Stimulated activated CD8-positive, alpha-beta memory T cell treated with anti-CD3 and anti-CD28 coated beads, Interleukin-4, amount 100 ng/mL, for 4 hours (primary cell): ENCODE data around the gene RNF123.
"Not testable (repeated sequence)": the region's sequence is repeated elsewhere in the genome, so short reads cannot be mapped to it uniquely, and the experiment has no call there.

ENCODE experiments used
- DNase-seq, 2 donors: peaks; one replicate each; pipeline ENCODE4 v3.0.0-alpha.2; 2020; ENCODE audit warnings: low read depth in 2 of 2, low spot score in 1 of 2

The RNF123 gene

GRCh38 chr3:49738067-49738713, 48.8 kb downstream of the RNF123 start:
- no peak for DNase-seq

GRCh38 chr3:49740427-49740826, 51.1 kb downstream of the RNF123 start:
- DNase-seq, result no peak

GRCh38 chr3:49745986-49746385, 56.6 kb downstream of the RNF123 start:
- no peak for DNase-seq

GRCh38 chr3:49747792-49748480, 58.6 kb downstream of the RNF123 start:
- no peak for DNase-seq

- DNase-seq, result not testable (repeated sequence)
These were observed 59.5 kb downstream of the RNF123 start for GRCh38 chr3:49748874-49749273.

GRCh38 chr3:49750056-49750455, 60.7 kb downstream of the RNF123 start:
- no peak for DNase-seq

GRCh38 chr3:49751501-49751900, 62.1 kb downstream of the RNF123 start:
- no peak for DNase-seq

- no peak for DNase-seq
These were observed 65.2 kb downstream of the RNF123 start for GRCh38 chr3:49754536-49754935.

- DNase-seq, result no peak
These were observed 66.7 kb downstream of the RNF123 start for GRCh38 chr3:49756036-49756435.

GRCh38 chr3:49757197-49757596, 67.8 kb downstream of the RNF123 start:
- DNase-seq, result no peak

GRCh38 chr3:49759226-49759625, 69.9 kb downstream of the RNF123 start:
- no peak for DNase-seq

- no peak for DNase-seq
These were observed 72.3 kb downstream of the RNF123 start for GRCh38 chr3:49761661-49762060.

GRCh38 chr3:49763981-49764380, 74.6 kb downstream of the RNF123 start:
- no peak for DNase-seq

- no peak for DNase-seq
These were observed 80.0 kb downstream of the RNF123 start for GRCh38 chr3:49769286-49769915.

GRCh38 chr3:49769926-49770325, 80.6 kb downstream of the RNF123 start:
- DNase-seq, result no peak
